DMS79 treated with DMSO at 0.1 percent for 48 hours (cell line): ENCODE data around the gene OPCML.

Source experiments
- DNase-seq: peaks from one replicate; lab custom pipeline; 2025; lab: John Stamatoyannopoulos, UW

OPCML gene

GRCh38 chr11:132472411-132473172 is 1059.7 kb downstream of the OPCML start:
- no peak for DNase-seq

GRCh38 chr11:132471466-132471865 is 1060.8 kb downstream of the OPCML start:
- DNase-seq: no peak

GRCh38 chr11:132466983-132467382 is 1065.3 kb downstream of the OPCML start:
- DNase-seq: no peak

DNA sequence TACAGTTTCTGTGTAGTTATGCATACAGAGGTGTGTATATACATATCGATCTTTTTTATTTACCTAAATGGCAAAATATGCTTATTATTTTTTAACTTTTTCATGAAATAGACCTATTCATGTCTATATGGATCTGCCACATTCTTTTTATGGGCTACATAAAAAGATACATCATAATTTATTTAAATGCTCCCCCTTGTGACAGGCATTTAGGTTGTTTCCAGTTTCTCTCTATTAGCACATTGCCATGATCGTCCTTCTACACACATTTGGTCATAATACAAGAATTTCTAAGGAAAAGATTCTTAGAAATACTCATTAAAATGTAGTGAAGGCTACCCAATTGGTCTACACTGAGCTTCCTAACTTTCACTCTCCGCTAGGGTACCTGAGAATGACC is 1067.4 kb downstream of the OPCML start:
- no peak for DNase-seq

- DNase-seq: no peak
Observed at GRCh38 chr11:132464003-132464342, 1068.3 kb downstream of the OPCML start.

GRCh38 chr11:132463295-132464002 is 1068.9 kb downstream of the OPCML start:
- no peak for DNase-seq

DNA sequence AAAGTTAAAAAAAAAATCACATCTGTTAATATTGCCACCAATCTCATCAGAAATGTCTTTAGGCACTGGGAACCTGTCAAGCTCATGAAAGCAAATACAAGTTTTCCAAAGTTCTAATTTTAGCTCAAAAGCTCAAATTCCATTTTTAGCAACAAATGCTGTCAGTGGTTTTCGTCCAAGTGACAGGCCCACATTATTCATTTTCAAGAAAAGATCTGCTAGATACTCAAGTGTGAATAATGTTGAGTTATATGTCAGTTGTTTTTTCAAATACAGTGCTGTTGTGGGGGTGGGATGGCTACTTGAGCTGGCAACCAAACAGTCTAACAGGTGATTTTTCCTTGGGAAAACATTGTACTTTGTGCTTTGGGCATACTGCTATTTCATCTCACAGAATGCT is 1072.6 kb downstream of the OPCML start:
- no peak for DNase-seq

- DNase-seq: no peak
Observed at GRCh38 chr11:132457445-132457844, 1074.9 kb downstream of the OPCML start.

GRCh38 chr11:132456751-132457328 is 1075.5 kb downstream of the OPCML start:
- DNase-seq: peak; percentile 17

DNA sequence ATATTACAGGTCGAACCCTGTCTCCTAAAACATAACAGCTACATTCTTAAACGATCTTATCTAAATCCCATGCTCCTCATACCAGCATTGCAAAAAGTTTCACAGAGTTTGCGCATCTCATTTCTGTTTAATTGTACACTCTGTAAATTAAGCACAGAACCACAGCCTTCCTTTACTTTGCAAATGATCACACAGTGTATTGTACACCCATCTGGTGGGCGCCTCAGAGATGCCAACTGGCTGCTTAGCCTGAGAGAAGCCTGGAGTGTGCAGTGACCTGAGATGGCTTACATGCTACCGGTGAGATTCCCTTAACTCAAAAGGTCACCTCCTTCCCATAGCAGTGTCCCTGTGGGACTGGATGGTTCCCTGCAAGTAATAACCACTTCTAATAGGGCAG is 1077.3 kb downstream of the OPCML start:
- DNase-seq: no peak

- DNase-seq: no peak
Observed at GRCh38 chr11:132453406-132453805, 1078.9 kb downstream of the OPCML start.

DNA sequence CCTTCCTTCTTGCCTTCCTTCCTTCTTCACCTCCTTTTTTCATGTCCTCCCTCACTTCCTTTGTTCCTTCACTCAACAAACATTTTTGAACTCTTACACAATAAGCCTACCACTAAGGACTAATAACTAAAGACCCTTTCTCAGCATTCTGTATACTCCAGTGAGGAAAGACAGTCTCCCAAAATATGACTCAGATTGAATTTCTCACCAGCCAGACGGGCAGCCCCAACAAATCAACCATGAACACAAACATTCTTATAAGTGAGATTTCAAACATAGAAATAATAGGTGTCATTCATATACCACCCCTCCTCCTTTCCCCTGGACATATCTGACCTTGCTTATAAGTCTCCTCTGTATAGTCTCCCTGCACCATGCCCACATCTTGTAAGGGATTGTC is 1079.7 kb downstream of the OPCML start:
- no peak for DNase-seq

GRCh38 chr11:132451942-132452601 is 1080.2 kb downstream of the OPCML start:
- DNase-seq: no peak

GRCh38 chr11:132450631-132451030 is 1081.7 kb downstream of the OPCML start:
- no peak for DNase-seq

- no peak for DNase-seq
Observed at GRCh38 chr11:132448334-132448995, 1083.8 kb downstream of the OPCML start.

GRCh38 chr11:132447761-132448160 is 1084.5 kb downstream of the OPCML start:
- no peak for DNase-seq

DNA sequence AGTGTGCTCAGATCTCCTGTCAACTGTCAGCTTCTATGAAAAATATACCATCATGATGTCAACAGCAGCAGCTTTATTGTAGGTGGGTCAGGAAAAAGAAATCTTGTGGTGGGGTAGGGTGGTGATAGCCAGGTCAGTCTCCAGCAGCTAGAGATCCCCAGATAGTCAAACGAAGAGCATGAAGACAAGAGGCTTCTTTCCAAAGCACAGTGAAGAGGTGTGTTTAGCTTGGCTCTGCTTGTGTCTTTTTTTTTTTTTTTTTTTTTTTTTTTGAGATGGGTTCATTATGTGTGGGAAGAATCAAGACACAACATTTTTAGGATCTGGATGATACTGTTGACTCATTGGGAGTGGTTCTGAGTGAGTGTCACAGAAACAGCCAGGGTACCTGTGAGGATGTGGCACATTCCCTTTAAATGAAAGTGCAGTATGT is 1086.4 kb downstream of the OPCML start:
- DNase-seq: no peak

- no peak for DNase-seq
Observed at GRCh38 chr11:132444911-132445310, 1087.4 kb downstream of the OPCML start.

DNA sequence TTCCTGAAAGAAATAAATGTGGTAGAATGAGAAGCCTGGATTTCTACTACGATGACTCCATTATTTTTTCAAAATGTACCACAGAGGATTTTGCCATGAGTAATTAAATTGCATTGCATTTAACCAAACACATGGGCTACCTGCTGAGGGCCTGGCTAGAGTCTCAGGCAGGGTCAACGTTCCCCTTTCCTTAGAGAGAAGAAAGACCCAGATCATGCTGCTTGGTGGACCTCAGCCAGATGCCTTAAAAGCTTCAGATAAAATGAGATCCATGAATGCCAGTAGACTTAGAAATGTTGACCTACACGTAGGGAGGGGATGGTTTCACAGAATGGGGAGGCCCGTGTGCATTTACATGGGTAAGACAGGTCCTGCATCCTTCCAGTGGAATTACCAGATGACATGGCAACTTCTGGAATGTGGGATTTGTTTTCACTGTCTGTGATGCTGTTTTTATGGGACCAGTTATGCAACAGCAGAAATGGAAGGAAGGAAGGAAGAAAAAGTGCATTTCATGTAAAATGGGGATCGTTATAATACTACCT is 1092.5 kb downstream of the OPCML start:
- DNase-seq: no peak

DNA sequence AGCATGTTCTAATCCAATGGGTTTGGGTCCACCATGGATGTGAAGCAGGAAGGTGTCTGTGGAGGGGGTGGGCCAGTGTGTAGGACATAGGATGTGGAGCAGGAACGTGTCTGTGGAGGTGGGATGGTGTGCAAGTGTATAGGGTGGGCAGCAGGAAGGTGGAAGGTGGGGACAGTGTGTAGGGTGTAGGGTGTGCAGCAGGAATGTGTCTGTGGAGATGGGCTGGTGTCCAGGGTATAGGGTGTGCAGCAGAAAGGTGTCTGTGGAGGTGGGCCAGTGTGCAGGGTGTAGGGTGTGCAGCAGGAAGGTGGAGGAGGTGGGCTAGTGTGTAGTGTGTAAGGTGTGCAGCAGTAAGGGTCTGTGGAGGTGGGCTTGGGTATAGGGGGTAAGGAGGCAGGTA is 1093.9 kb downstream of the OPCML start:
- no peak for DNase-seq

DNA sequence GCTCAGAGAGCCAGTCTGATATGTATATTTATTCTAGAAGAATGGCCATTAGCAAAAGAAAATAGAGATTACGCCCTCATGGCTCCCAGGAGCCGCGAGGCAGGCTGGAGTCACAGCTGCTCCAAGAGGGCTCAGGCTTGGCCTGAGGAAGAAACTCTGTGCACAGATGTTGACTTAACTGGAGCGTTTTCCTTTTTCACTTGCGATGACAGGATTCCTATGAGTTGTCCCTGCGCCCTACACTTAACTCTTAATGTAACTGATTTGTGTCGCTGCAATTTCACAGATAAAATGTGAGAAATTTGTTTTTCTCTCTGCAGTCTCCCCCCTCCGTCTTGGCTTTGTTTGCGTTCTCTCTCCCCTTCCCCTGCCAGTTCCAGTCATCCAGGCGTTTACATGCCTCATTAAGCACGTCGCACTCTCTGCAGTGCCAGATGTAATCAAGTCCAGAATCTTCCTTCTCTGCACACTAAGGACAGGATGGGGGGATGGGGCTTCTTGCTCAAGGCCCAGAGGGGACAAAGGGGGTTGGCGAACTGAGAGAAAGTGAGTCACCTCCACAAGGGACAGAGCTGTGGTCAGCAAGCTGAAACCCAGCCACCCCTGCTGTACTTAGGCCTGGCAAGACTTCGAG is 1101.8 kb downstream of the OPCML start:
- DNase-seq: peak; percentile 86
